ENCODE results near the gene LRRFIP1. TPM values are rescaled to one million over a fixed set of nuclear protein-coding genes. Genes with fewer than 3 reads are reported as not detected.

The LRRFIP1 gene
- total and polyA plus RNA-seq, 10 of the 15 experiments (the other 5 are each of a cell fraction or from before 2014, with no cell fraction given): 36.2 to 120 (median 74.3) TPM

DNA sequence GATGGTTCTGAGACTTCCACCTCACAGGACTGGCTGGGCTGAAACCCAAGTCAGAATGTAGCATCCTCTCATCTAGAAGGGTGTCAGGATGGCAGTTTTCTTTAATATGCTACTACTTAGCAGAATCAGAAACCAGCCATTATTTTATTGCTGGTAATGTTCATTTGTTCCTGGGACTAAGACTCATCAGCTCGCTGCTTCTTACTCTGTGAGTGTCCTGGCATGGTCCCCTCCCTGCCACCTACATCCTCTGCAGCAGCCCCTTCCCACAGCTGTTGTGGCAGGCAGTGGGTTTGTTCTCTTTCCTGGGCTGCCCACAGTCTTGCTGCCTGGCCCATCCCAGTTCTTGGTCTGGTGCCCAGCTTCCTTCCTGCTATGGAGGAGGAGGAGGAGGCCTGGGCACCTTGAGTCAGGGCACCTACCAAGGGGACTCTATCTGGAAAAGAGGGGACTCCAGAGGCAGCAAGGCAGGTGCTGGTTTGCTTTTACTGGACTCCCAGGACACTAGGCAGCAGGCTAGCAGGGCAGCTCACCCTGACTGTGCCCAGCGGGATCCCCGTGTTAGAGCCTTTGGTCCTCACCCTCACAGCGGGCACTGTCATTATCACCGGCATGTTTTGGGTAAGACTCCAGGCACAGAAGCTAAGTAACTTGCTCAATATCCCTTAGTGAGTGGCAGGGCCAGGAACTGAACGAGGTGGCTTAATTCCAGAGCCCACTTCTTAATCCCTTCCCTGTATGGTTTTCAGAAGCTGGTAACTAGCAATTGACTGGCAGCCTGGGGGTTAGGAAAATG, 62.1 kb downstream of the LRRFIP1 start:
- H3K79me2 ChIP-seq (ENCODE audit: control insufficient read depth, insufficient read depth, low read length): peaks cover 30% of the 10 kb centered on the region
- no peaks in the 10 kb centered on the region for H3K9me3 ChIP-seq (replicated peaks; ENCODE audit: control insufficient read depth, insufficient read depth, low read length)
- H4K20me1 ChIP-seq (ENCODE audit: control insufficient read depth, insufficient read depth): no peaks in the 10 kb centered on the region
- TF ChIP-seq YBX1 (IDR thresholded peaks at IDR 0.05): no peak
- TF ChIP-seq SMAD1 (IDR thresholded peaks at IDR 0.05; ENCODE audit: low read depth, partially characterized antibody): no peak
- TF ChIP-seq HDGF (IDR thresholded peaks at IDR 0.05): no peak
- TF ChIP-seq, protein P1, sequence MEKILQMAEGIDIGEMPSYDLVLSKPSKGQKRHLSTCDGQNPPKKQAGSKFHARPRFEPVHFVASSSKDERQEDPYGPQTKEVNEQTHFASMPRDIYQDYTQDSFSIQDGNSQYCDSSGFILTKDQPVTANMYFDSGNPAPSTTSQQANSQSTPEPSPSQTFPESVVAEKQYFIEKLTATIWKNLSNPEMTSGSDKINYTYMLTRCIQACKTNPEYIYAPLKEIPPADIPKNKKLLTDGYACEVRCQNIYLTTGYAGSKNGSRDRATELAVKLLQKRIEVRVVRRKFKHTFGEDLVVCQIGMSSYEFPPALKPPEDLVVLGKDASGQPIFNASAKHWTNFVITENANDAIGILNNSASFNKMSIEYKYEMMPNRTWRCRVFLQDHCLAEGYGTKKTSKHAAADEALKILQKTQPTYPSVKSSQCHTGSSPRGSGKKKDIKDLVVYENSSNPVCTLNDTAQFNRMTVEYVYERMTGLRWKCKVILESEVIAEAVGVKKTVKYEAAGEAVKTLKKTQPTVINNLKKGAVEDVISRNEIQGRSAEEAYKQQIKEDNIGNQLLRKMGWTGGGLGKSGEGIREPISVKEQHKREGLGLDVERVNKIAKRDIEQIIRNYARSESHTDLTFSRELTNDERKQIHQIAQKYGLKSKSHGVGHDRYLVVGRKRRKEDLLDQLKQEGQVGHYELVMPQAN (conservative IDR thresholded peaks at IDR 0.05): no peak
- TF ChIP-seq ASH2L (IDR thresholded peaks at IDR 0.05; ENCODE audit: borderline replicate concordance, low read depth): no peak
- TF ChIP-seq CBX3 (IDR thresholded peaks at IDR 0.05; ENCODE audit: borderline replicate concordance, low read depth): no peak
- TF ChIP-seq JUNB (IDR thresholded peaks at IDR 0.05): no peak
- TF ChIP-seq ZNF217 (IDR thresholded peaks at IDR 0.05): no peak
- TF ChIP-seq HCFC1 (IDR thresholded peaks at IDR 0.05; ENCODE audit: low read length): no peak
- no peak for TF ChIP-seq SP1 (IDR thresholded peaks at IDR 0.05; ENCODE audit: low read depth, low read length)
- DNase-seq (ENCODE audit: low read depth, low spot score) (no peak), ATAC-seq (no peak), FAIRE-seq (no peak)
- BruUV-seq (replicated peaks): no TSS peak
- H3K4me1 ChIP-seq (ENCODE audit: control insufficient read depth, insufficient read depth, low read length): peaks cover 19% of the 10 kb centered on the region
- no peak overlapping the region for H3K9ac ChIP-seq (ENCODE audit: control insufficient read depth, insufficient read depth, low read length)
- H3K36me3 ChIP-seq (ENCODE audit: control insufficient read depth in 2 of 2, insufficient read depth in 2 of 2, low read length in 1 of 2): no peaks in the 10 kb centered on the region
- no peak overlapping the region for H3K4me2 ChIP-seq (ENCODE audit: control insufficient read depth, insufficient read depth)
- no peak overlapping the region for H3K4me3 ChIP-seq
- SMC1A ChIA-PET (ENCODE audit: uncharacterized antibody, unreplicated experiment): interaction anchor here (1.0 to 5.8 kb wide), 3 partner anchors 9 to 23 kb away, joined by 3 to 66 read pairs (median 3); no protein-coding TSS in a partner anchor
- POLR2A ChIA-PET: interaction anchor here (0.6 to 3.8 kb wide), 3 partner anchors 15 to 42 kb away, joined by 3 to 21 read pairs (median 6); no protein-coding TSS in a partner anchor
- H3K27ac ChIP-seq (ENCODE audit: control insufficient read depth, insufficient read depth): no peak overlapping the region
- no peak overlapping the region for H2AFZ ChIP-seq (ENCODE audit: control insufficient read depth, low read depth, low read length)
- RAD21 ChIA-PET (ENCODE audit: unreplicated experiment): interaction anchor here (0.6 to 13.1 kb wide), 2 partner anchors 16 to 484 kb away, joined by 3 to 209 read pairs; no protein-coding TSS in a partner anchor
- in situ Hi-C loops (cut with MboI) (no loop called here), intact Hi-C loops (cut with micrococcal nuclease; ENCODE audit: unreplicated experiment) (loop anchor here (10.0 kb wide), 2 partner anchors 375 to 1145 kb away; partner anchors contain the start of gene SCLY)
- 96% methylated on average over 6 of the region's 6 CpGs for WGBS (ENCODE audit: insufficient coverage, insufficient replicate concordance, low lambda C conversion rate, missing lambda C conversion rate)
- H3K27me3 ChIP-seq (replicated peaks in 1 of 2; ENCODE audit: control insufficient read depth in 2 of 2, insufficient read depth in 2 of 2, low read length in 1 of 2): no peaks in the 10 kb centered on the region
- CTCF ChIA-PET: interaction anchor here (1.0 to 18.3 kb wide), 3 partner anchors 16 to 85 kb away, joined by 3 to 298 read pairs (median 88); no protein-coding TSS in a partner anchor

Data from GM12878 (cell line).